ENCODE results near the gene NUDT21. TPM values are rescaled to one million over a fixed set of nuclear protein-coding genes. Genes with fewer than 3 reads are reported as not detected.

Gene NUDT21
- total and polyA plus RNA-seq, 10 of the 15 experiments (the other 5 are each of a cell fraction or from before 2014, with no cell fraction given) = 70.1 to 229 (median 127) TPM

DNA sequence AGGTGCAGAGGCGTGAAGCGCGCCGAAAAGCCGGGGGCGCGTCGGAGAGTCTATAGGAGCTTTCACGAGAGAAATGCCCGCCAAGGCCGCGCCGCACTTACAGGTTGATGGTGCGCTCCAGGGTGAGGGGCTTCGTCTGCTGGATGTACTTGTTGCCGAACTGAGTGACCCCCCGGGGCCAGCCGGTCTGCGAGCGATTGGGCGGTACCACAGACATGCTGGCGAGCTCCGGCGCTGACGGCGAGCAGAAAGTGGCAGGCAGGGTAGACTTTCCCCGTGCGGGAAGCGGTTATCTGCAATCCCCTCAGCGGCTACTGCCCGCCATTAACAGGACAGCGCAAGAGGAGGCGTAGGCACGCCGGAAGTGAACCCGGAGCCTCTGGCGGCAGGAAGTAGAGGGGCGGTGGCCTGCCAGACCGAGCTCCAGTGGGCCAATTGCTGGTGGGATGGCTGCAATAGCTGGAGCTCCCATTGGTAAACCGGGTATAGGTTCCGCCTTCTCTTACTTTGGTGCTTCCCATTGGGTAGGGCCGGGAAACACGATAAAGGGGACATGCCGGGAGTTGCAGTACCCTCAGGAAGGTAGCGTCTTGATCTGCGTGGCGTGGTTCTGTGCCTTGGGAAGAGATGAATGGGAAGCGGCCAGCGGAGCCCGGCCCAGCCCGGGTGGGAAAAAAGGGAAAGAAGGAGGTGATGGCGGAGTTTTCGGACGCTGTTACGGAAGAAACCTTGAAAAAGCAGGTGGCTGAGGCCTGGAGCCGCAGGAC is at the start of gene NUDT21, which contains the start of gene OGFOD1 (continued):
- TF ChIP-seq RBBP5 (conservative IDR thresholded peaks at IDR 0.05) (no peak), SUPT20H (IDR thresholded peaks at IDR 0.05; ENCODE audit: borderline replicate concordance, control insufficient read depth, low read depth, low read length) (no peak), TAF1 (IDR thresholded peaks at IDR 0.05; ENCODE audit: borderline replicate concordance, low read depth, low read length) (peak; percentile 90), SPI1 (IDR thresholded peaks at IDR 0.05; ENCODE audit: borderline replicate concordance, insufficient read depth, low read depth, low read length) (peak; percentile 32; the same call in 1 of the 2 replicates), MYC (IDR thresholded peaks at IDR 0.05; ENCODE audit: insufficient read depth, insufficient read length, insufficient replicate concordance, low read length, severe bottlenecking) (no peak), CBX3 (IDR thresholded peaks at IDR 0.05; ENCODE audit: borderline replicate concordance, low read depth) (no peak), EZH2 (IDR thresholded peaks at IDR 0.05; ENCODE audit: borderline replicate concordance, control insufficient read depth, low read depth, low read length) (no peak), ATF7 (IDR thresholded peaks at IDR 0.05; ENCODE audit: low read depth) (0 out of 2 replicates have a peak, but pooled peaks have one; percentile 10), TBL1XR1 (IDR thresholded peaks at IDR 0.05; ENCODE audit: low read depth, low read length) (no peak), CREB1 (IDR thresholded peaks at IDR 0.05; ENCODE audit: low read depth) (peak; percentile 76), KDM1A (IDR thresholded peaks at IDR 0.05; ENCODE audit: borderline replicate concordance) (no peak), TCF12 (IDR thresholded peaks at IDR 0.05; ENCODE audit: low read depth, low read length) (peak; percentile 3; the same call in 1 of the 2 replicates)
- TF ChIP-seq, protein P1, sequence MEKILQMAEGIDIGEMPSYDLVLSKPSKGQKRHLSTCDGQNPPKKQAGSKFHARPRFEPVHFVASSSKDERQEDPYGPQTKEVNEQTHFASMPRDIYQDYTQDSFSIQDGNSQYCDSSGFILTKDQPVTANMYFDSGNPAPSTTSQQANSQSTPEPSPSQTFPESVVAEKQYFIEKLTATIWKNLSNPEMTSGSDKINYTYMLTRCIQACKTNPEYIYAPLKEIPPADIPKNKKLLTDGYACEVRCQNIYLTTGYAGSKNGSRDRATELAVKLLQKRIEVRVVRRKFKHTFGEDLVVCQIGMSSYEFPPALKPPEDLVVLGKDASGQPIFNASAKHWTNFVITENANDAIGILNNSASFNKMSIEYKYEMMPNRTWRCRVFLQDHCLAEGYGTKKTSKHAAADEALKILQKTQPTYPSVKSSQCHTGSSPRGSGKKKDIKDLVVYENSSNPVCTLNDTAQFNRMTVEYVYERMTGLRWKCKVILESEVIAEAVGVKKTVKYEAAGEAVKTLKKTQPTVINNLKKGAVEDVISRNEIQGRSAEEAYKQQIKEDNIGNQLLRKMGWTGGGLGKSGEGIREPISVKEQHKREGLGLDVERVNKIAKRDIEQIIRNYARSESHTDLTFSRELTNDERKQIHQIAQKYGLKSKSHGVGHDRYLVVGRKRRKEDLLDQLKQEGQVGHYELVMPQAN (conservative IDR thresholded peaks at IDR 0.05) = peak; percentile 76
- TF ChIP-seq, protein P2, sequence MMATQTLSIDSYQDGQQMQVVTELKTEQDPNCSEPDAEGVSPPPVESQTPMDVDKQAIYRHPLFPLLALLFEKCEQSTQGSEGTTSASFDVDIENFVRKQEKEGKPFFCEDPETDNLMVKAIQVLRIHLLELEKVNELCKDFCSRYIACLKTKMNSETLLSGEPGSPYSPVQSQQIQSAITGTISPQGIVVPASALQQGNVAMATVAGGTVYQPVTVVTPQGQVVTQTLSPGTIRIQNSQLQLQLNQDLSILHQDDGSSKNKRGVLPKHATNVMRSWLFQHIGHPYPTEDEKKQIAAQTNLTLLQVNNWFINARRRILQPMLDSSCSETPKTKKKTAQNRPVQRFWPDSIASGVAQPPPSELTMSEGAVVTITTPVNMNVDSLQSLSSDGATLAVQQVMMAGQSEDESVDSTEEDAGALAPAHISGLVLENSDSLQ (IDR thresholded peaks at IDR 0.05) = peak; percentile 86
- TF ChIP-seq, protein P3, sequence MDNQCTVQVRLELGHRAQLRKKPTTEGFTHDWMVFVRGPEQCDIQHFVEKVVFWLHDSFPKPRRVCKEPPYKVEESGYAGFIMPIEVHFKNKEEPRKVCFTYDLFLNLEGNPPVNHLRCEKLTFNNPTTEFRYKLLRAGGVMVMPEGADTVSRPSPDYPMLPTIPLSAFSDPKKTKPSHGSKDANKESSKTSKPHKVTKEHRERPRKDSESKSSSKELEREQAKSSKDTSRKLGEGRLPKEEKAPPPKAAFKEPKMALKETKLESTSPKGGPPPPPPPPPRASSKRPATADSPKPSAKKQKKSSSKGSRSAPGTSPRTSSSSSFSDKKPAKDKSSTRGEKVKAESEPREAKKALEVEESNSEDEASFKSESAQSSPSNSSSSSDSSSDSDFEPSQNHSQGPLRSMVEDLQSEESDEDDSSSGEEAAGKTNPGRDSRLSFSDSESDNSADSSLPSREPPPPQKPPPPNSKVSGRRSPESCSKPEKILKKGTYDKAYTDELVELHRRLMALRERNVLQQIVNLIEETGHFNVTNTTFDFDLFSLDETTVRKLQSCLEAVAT (IDR thresholded peaks at IDR 0.05) = peak; percentile 69; the same call in 1 of the 2 replicates
- TF ChIP-seq, protein P4, sequence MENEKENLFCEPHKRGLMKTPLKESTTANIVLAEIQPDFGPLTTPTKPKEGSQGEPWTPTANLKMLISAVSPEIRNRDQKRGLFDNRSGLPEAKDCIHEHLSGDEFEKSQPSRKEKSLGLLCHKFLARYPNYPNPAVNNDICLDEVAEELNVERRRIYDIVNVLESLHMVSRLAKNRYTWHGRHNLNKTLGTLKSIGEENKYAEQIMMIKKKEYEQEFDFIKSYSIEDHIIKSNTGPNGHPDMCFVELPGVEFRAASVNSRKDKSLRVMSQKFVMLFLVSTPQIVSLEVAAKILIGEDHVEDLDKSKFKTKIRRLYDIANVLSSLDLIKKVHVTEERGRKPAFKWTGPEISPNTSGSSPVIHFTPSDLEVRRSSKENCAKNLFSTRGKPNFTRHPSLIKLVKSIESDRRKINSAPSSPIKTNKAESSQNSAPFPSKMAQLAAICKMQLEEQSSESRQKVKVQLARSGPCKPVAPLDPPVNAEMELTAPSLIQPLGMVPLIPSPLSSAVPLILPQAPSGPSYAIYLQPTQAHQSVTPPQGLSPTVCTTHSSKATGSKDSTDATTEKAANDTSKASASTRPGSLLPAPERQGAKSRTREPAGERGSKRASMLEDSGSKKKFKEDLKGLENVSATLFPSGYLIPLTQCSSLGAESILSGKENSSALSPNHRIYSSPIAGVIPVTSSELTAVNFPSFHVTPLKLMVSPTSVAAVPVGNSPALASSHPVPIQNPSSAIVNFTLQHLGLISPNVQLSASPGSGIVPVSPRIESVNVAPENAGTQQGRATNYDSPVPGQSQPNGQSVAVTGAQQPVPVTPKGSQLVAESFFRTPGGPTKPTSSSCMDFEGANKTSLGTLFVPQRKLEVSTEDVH (IDR thresholded peaks at IDR 0.05; ENCODE audit: low read depth, partially characterized antibody) = no peak
- TF ChIP-seq, protein P5, sequence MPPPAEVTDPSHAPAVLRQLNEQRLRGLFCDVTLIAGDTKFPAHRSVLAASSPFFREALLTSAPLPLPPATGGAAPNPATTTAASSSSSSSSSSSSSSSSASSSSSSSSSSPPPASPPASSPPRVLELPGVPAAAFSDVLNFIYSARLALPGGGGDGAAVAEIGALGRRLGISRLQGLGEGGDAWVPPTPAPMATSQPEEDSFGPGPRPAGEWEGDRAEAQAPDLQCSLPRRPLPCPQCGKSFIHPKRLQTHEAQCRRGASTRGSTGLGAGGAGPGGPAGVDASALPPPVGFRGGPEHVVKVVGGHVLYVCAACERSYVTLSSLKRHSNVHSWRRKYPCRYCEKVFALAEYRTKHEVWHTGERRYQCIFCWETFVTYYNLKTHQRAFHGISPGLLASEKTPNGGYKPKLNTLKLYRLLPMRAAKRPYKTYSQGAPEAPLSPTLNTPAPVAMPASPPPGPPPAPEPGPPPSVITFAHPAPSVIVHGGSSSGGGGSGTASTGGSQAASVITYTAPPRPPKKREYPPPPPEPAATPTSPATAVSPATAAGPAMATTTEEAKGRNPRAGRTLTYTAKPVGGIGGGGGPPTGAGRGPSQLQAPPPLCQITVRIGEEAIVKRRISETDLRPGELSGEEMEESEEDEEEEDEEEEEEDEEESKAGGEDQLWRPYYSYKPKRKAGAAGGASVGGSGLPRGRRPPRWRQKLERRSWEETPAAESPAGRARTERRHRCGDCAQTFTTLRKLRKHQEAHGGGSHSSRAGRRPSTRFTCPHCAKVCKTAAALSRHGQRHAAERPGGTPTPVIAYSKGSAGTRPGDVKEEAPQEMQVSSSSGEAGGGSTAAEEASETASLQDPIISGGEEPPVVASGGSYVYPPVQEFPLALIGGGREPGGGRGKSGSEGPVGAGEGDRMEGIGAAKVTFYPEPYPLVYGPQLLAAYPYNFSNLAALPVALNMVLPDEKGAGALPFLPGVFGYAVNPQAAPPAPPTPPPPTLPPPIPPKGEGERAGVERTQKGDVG (CRISPR knock-in tag; IDR thresholded peaks at IDR 0.05) = no peak

All from GM12878 (cell line).